Measurements from ENCODE around the gene TMEM223.
"Not testable (repeated sequence)": the region's sequence is repeated elsewhere in the genome, so short reads cannot be mapped to it uniquely, and the experiment has no call there.

The TMEM223 gene

GRCh38 chr11:62752177-62752785, 39.5 kb downstream of the TMEM223 start:
- DNase-seq = no peak

- DNase-seq = not testable (repeated sequence)
Measured at GRCh38 chr11:62749931-62750330, 41.9 kb downstream of the TMEM223 start.

GRCh38 chr11:62747475-62748160, 44.2 kb downstream of the TMEM223 start:
- no peak for DNase-seq

All from activated naive CD4-positive, alpha-beta T cell treated with Interleukin-2 at 50 U/mL for 16 hours (primary cell).